HG03442 (cell line): ENCODE measurements around the gene LRP1.

ENCODE experiments used
- ATAC-seq: cut with Tn5 transposase; IDR thresholded peaks from one replicate; pipeline ENCODE4 v1.9.1; 2021; ENCODE audit warnings: mild to moderate bottlenecking, moderate library complexity; ENCODE audit not compliant: unreplicated experiment

The LRP1 gene

GRCh38 chr12:57152639-57153038, 24.4 kb downstream of the LRP1 start:
- no peak for ATAC-seq

DNA sequence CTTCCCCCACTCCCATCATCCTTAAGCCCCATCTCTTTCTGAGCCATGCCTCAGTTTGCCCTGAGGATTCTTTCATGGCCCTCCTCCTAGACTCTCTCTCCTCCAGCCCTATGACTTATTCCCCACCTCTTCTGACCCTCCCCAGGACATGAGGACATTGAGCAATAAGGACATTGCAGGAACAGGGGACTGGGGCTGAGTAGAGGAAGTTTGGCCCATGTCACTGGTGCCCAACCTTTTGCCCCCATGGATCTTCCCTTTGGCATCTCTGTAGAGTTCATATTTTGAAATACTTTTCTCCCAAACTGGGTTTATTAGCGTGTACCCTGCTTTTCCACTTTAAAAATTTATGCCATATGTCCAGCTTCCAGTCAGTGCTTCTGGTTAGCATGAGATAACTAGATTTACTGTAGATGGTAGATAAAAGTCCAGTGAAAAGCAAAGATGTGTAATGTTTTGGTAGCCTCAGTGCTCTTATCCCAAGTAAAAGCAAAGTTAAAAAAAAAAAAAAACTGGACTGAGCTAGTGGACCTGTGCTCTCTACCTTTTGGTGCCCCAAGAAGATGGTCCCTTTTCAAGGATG, 25.2 kb downstream of the LRP1 start:
- ATAC-seq: no peak

DNA sequence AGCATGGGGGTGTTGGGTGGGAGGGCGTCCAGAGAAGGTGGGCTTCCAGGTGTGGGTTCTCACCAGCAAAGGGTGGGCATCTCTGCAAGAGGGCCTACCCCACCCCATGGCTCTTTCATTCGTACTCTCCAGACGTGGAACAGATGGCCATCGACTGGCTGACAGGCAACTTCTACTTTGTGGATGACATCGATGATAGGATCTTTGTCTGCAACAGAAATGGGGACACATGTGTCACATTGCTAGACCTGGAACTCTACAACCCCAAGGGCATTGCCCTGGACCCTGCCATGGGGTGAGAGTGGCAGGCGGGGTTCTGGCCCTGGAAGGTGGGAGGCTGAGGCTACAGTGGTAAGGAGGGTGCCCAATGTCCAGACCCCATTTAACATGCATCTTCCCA, 25.8 kb downstream of the LRP1 start:
- no peak for ATAC-seq

DNA sequence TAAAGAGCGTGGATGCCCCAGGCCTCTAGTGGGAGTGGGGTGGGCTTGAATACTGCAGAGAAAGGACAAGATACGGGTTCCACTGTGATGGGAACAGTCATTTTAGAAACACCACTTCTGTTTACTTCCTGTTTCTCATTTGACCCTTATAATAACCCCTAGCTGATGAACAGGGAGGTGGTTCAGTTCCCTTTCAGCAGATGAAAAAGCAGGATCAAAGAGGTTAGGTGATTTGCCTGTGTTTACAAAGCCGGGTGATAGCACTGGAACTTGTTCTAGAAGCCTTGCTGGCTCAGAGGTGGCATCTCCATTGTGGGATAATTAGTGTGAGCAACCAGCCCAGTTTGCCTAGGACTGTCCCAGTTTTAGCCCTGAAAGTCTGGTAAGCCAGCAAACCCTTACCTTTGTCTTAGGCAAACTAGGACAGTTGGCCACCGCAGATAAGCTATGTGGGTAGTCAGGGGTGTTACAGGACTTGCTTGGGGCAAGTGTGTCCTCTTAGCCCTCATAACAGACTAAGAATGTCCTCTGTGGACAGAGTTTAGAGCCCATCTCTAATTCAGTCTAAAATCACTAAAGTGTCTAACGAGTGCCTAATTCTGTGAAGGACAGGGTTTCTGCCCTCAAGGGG, 26.6 kb downstream of the LRP1 start:
- ATAC-seq: no peak

DNA sequence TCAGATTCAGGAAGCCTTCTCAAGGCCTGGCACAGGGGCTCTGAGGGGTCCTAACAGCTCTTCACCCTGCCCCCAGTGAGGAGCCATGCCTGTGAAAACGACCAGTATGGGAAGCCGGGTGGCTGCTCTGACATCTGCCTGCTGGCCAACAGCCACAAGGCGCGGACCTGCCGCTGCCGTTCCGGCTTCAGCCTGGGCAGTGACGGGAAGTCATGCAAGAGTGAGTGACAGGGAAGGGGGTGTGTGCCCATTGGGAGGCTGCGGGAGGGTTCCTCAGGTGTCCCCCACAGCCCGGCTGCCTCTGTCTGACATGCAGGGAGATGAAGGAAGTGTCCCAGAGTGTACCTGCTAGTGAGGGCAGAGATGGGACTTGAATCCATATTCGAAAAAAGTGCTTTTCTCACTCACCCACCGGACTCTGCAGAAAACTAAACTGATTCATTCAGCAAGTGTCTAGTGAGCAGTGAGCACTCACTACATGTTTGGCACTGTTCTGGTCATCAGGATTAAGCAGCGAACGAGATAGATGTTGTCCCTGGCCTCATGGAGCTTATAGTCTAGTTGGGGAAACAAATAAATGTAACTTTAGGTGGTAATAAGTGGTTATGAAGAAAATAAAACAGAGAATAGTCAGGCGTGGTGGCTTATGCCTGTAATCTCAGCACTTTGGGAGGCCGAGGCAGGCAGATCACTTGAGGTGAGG, 28.6 kb downstream of the LRP1 start:
- no peak for ATAC-seq

- no peak for ATAC-seq
Observed at GRCh38 chr12:57157588-57158173, 29.4 kb downstream of the LRP1 start.

DNA sequence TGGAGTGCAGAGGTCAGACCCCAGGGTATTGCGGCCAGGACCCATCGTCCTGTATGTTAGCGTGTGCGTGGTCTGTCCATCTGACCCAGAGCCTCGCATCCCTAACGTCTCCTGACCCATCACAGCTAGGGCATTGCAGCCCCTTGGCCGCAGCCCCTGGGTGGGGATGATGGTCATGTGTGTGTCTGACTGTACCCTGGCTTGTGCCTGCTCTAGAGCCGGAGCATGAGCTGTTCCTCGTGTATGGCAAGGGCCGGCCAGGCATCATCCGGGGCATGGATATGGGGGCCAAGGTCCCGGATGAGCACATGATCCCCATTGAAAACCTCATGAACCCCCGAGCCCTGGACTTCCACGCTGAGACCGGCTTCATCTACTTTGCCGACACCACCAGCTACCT, 29.9 kb downstream of the LRP1 start:
- ATAC-seq: no peak

DNA sequence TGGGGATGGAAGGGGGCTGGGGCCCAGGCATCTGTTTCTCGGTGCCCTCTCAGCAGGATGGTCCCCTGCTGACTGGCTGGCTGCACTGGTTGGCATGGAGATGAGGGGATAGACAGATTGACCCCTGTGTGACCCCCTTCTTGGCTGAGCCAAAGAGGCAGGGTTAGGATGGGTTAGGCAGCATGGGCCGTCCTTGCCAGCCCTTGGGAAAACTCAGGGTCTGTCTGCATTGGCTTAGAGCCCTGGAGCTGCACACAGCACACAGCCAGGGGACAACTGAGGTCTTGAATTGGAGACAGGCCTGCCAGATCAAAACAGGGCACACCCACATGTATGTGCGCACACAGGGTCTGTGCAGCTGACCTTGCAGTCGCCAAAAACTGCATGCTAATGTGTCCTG, 30.4 kb downstream of the LRP1 start:
- ATAC-seq: no peak

- no peak for ATAC-seq
Observed at GRCh38 chr12:57159311-57159710, 31.0 kb downstream of the LRP1 start.

- no peak for ATAC-seq
Observed at GRCh38 chr12:57160040-57160439, 31.8 kb downstream of the LRP1 start.

GRCh38 chr12:57160741-57161140, 32.5 kb downstream of the LRP1 start:
- no peak for ATAC-seq

- no peak for ATAC-seq
Observed at GRCh38 chr12:57161491-57161890, 33.2 kb downstream of the LRP1 start.

GRCh38 chr12:57162553-57163125, 34.4 kb downstream of the LRP1 start:
- ATAC-seq: no peak

GRCh38 chr12:57164454-57164853, 36.2 kb downstream of the LRP1 start:
- ATAC-seq: no peak

DNA sequence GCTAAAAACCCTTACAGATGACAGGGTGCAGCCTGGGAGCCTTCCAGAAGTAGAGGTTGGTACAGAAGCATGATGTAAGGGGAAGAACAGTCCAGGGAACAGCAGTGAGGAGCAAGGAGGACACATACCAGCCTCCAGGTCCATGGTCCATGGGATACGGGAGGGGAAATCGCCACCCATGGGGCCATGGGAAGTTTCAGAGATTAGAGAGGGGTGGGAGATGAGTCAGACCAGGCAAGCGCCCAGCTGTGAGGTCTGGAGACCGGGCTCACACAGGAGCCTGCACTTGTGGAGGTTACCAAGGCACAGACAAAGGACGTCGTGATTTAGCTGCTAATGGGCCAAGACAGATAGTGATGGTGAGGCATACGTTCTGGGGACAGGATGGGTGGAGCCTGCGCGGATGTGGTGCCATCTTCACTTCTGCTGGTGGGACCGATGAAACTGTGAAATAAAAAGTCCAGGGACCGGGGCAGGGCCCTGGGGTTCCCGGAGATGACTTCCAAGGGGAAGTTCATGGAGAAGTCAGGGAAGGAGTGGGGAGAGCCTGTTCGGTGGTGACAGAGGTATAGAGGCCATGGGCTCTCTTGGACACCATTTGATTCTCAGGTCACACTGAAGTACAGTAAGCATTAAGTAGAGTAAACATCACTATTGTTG, 36.8 kb downstream of the LRP1 start:
- no peak for ATAC-seq

DNA sequence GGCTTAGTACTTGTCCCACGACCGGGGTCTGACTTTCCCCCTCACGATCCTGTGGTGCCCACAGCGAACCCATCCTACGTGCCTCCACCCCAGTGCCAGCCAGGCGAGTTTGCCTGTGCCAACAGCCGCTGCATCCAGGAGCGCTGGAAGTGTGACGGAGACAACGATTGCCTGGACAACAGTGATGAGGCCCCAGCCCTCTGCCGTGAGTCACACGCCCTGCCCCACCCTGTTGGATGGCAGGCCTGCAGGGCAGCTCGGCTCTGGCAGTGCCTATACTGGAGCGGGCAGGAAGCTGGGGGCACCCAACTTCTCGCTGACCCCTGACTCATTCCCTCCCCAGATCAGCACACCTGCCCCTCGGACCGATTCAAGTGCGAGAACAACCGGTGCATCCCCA, 37.5 kb downstream of the LRP1 start:
- ATAC-seq: no peak

- ATAC-seq: no peak
Observed at GRCh38 chr12:57166971-57167371, 38.7 kb downstream of the LRP1 start.

DNA sequence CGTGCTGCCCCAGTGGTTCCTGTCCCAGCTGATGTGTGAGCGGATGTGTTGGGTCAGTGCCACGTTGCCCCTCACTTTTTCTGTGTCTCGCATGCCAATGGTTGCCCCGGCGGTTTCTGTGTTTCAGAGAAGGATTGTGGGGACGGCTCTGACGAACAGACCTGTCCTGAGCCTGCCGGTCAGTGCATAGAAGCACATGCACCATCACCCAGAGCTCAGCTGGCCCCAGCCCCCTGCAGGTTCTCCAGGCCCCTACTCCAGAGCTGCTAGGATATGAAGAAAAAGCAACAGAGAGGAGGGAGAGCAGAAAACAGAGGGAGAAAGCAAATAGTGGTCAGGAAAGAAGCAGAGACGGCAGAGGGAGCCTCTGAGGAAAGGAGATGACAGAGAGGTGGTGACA, 39.8 kb downstream of the LRP1 start:
- ATAC-seq: no peak

GRCh38 chr12:57169046-57169795, 40.9 kb downstream of the LRP1 start:
- ATAC-seq: no peak

- no peak for ATAC-seq
Observed at GRCh38 chr12:57169969-57170368, 41.7 kb downstream of the LRP1 start.

- ATAC-seq: no peak
Observed at GRCh38 chr12:57170408-57170807, 42.1 kb downstream of the LRP1 start.
